H9 (cell line): ENCODE results near the gene DNAJC1. TPM values are rescaled to one million over a fixed set of nuclear protein-coding genes. Genes with fewer than 3 reads are reported as not detected.
A peak's percentile ranks its signal among the peaks of the same experiment; 100 is the strongest.

Source experiments
- DNase-seq: peaks from one replicate; pipeline ENCODE4 v3.0.0-alpha.2; 2017
- H2AFZ ChIP-seq: one replicate; pipeline ENCODE4 v1.6.1; 2013; ENCODE audit warnings: mild to moderate bottlenecking, low read length, control low read depth, moderate library complexity
- H2AK5ac ChIP-seq: 2 replicates; pipeline ENCODE4 v1.6.1; 2013; ENCODE audit warnings: low read length, control low read depth, mixed read lengths; ENCODE audit not compliant: insufficient read length
- H2BK120ac ChIP-seq: one replicate; pipeline ENCODE4 v1.6.1; 2013; ENCODE audit warnings: low read depth, mild to moderate bottlenecking, low read length, control low read depth, inconsistent platforms; ENCODE audit not compliant: poor library complexity, severe bottlenecking
- H2BK12ac ChIP-seq: 2 replicates; pipeline ENCODE4 v1.6.1; 2013; ENCODE audit warnings: low read length, control low read depth, mixed read lengths, low read depth; ENCODE audit not compliant: insufficient read length
- H2BK15ac ChIP-seq: 2 replicates; pipeline ENCODE4 v1.6.1; 2013; ENCODE audit warnings: low read depth, low read length, control low read depth
- H2BK20ac ChIP-seq: one replicate; pipeline ENCODE4 v1.6.1; 2013; ENCODE audit warnings: low read depth, mild to moderate bottlenecking, low read length, control low read depth, inconsistent platforms; ENCODE audit not compliant: poor library complexity, severe bottlenecking
- H2BK5ac ChIP-seq: 2 replicates; pipeline ENCODE4 v1.6.1; 2013; ENCODE audit warnings: low read length, control low read depth, mixed read lengths; ENCODE audit not compliant: insufficient read length
- H3K14ac ChIP-seq: 2 replicates; pipeline ENCODE4 v1.6.1; 2013; ENCODE audit warnings: low read length, control low read depth; ENCODE audit not compliant: insufficient read depth
- H3K18ac ChIP-seq: 2 replicates; pipeline ENCODE4 v1.6.1; 2013; ENCODE audit warnings: low read depth, mild to moderate bottlenecking, mixed read lengths, low read length, control low read depth; ENCODE audit not compliant: insufficient read length
- H3K23ac ChIP-seq: 2 replicates; pipeline ENCODE4 v1.6.1; 2013; ENCODE audit warnings: low read length, control low read depth, mixed read lengths, low read depth; ENCODE audit not compliant: insufficient read length
- H3K23me2 ChIP-seq: 2 replicates; pipeline ENCODE4 v1.6.1; 2013; ENCODE audit warnings: low read depth, mild to moderate bottlenecking, mixed read lengths, low read length, control low read depth; ENCODE audit not compliant: insufficient read length, poor library complexity, severe bottlenecking
- H3K27ac ChIP-seq: 2 replicates; pipeline ENCODE4 v1.5.1; 2013; ENCODE audit warnings: low read length, control low read depth, mixed read lengths, low read depth; ENCODE audit not compliant: insufficient read length
- H3K27me3 ChIP-seq: 2 replicates; pipeline ENCODE4 v1.6.1; 2013; ENCODE audit warnings: low read length, control low read depth, inconsistent platforms; ENCODE audit not compliant: insufficient read depth
- H3K4ac ChIP-seq: 2 replicates; pipeline ENCODE4 v1.6.1; 2013; ENCODE audit warnings: low read depth, mild to moderate bottlenecking, control low read depth, inconsistent platforms, low read length, moderate library complexity
- H3K4me1 ChIP-seq: 2 replicates; pipeline ENCODE4 v1.6.1; 2013; ENCODE audit warnings: low read length, control low read depth, inconsistent platforms; ENCODE audit not compliant: insufficient read depth
- H3K4me2 ChIP-seq: 2 replicates; pipeline ENCODE4 v1.6.1; 2013; ENCODE audit warnings: low read length, control low read depth, mixed read lengths; ENCODE audit not compliant: insufficient read length, insufficient read depth
- H3K56ac ChIP-seq: 2 replicates; pipeline ENCODE4 v1.6.1; 2013; ENCODE audit warnings: low read depth, mild to moderate bottlenecking, mixed read lengths, low read length, control low read depth; ENCODE audit not compliant: insufficient read length
- H3K79me1 ChIP-seq: 2 replicates; pipeline ENCODE4 v1.6.1; 2013; ENCODE audit warnings: low read depth, mild to moderate bottlenecking, moderate library complexity, low read length, control low read depth, inconsistent platforms; ENCODE audit not compliant: insufficient read depth, poor library complexity, severe bottlenecking
- H3K79me2 ChIP-seq: 2 replicates; pipeline ENCODE4 v1.6.1; 2013; ENCODE audit warnings: low read length, control low read depth, inconsistent platforms; ENCODE audit not compliant: insufficient read depth
- H3K9ac ChIP-seq: 2 replicates; pipeline ENCODE4 v1.6.1; 2013; ENCODE audit warnings: low read length, control low read depth, mixed read lengths; ENCODE audit not compliant: insufficient read length; ENCODE audit errors: extremely low read depth
- H3K9me3 ChIP-seq: one replicate; pipeline ENCODE4 v1.6.1; 2013; ENCODE audit warnings: low read depth, low read length, inconsistent platforms; ENCODE audit not compliant: control insufficient read depth
- H3T11ph ChIP-seq: one replicate; pipeline ENCODE4 v1.6.1; 2013; ENCODE audit warnings: mild to moderate bottlenecking, low read length, control low read depth, inconsistent platforms
- H4K20me1 ChIP-seq: one replicate; pipeline ENCODE4 v1.6.1; 2013; ENCODE audit not compliant: control insufficient read depth, insufficient read length, insufficient read depth
- H4K5ac ChIP-seq: 2 replicates; pipeline ENCODE4 v1.6.1; 2013; ENCODE audit warnings: low read depth, mild to moderate bottlenecking, mixed read lengths, low read length, control low read depth; ENCODE audit not compliant: insufficient read length
- H4K8ac ChIP-seq: replicated peaks from 2 replicates; pipeline ENCODE4 v1.6.1; 2013; ENCODE audit warnings: low read length, control low read depth, mixed read lengths, low read depth; ENCODE audit not compliant: insufficient read length
- H4K91ac ChIP-seq: 2 replicates; pipeline ENCODE4 v1.6.1; 2013; ENCODE audit warnings: low read depth, mild to moderate bottlenecking, moderate library complexity, mixed read lengths, low read length, control low read depth; ENCODE audit not compliant: insufficient read length
- H3K27ac Mint-ChIP-seq, 3 experiments: 2 replicates in 2 of 3; 3 replicates in 1 of 3; pipeline ENCODE4 v1.8.0; 2020 to 2021; ENCODE audit warnings: mixed read lengths in 3 of 3, mild to moderate bottlenecking in 1 of 3, moderate library complexity in 1 of 3
- H3K27me3 Mint-ChIP-seq: 2 replicates; pipeline ENCODE4 v1.8.0; 2021; ENCODE audit warnings: low read depth, mild to moderate bottlenecking, moderate library complexity, mixed read lengths
- H3K36me3 Mint-ChIP-seq, 3 experiments: 2 replicates in 2 of 3; 3 replicates in 1 of 3; pipeline ENCODE4 v1.8.0; 2020 to 2021; ENCODE audit warnings: low read depth in 3 of 3, mixed read lengths in 3 of 3; ENCODE audit not compliant: insufficient read depth in 1 of 3
- H3K4me1 Mint-ChIP-seq, 2 experiments: 2 replicates each; pipeline ENCODE4 v1.8.0; 2020; ENCODE audit warnings: mixed read lengths in 2 of 2
- H3K4me3 Mint-ChIP-seq, 2 experiments: 2 replicates in 1 of 2; 3 replicates in 1 of 2; pipeline ENCODE4 v1.8.0; 2020 to 2021; ENCODE audit warnings: mild to moderate bottlenecking in 2 of 2, mixed read lengths in 2 of 2, moderate library complexity in 1 of 2
- H3K9me3 Mint-ChIP-seq, 2 experiments: 2 replicates in 1 of 2; 3 replicates in 1 of 2; pipeline ENCODE4 v1.8.0; 2020; ENCODE audit warnings: mild to moderate bottlenecking in 2 of 2, mixed read lengths in 2 of 2, moderate library complexity in 1 of 2
- CTCF ChIP-seq: fragments of 200-600 bp; sonication (generic); conservative IDR thresholded peaks from 3 replicates; pipeline ENCODE4 v1.8.0; 2021; ENCODE audit warnings: antibody characterized with exemption, mild to moderate bottlenecking
- WGBS: extraction: QIAGEN DNeasy Blood & Tissue Kit; methylation state at CpG from one replicate; pipeline ENCODE4 v1.1.7; 2013; ENCODE audit warnings: missing lambda C conversion rate, low lambda C conversion rate, mixed read lengths; ENCODE audit not compliant: insufficient read length; ENCODE audit errors: extremely low coverage; 5-methylcytosine and 5-hydroxymethylcytosine counted together
- total RNA-seq: library from RNA; stranded (reverse); gene quantifications from 2 replicates; pipeline ENCODE4 v1.2.1, GENCODE V29; 2021

The DNAJC1 gene
- total RNA-seq, 1 experiment from 2014 or later = 11.2 TPM

GRCh38 chr10:21724687-21725367, 278.7 kb downstream of the DNAJC1 start:
- H3K79me1 ChIP-seq = no peaks in the 10 kb centered on the region
- H4K8ac ChIP-seq = no peak overlapping the region
- no peak overlapping the region for H3K23ac ChIP-seq
- peaks cover 3% of the 10 kb centered on the region; the same call in 1 of the 2 replicates for H3K4me1 ChIP-seq
- H2BK120ac ChIP-seq = no peak overlapping the region
- no peak overlapping the region for H2BK20ac ChIP-seq
- H3K4me2 ChIP-seq = no peak overlapping the region
- Mint-ChIP-seq H3K27ac (peak overlapping the region; percentile 34 to 66 (median 54); a peak in 6 of 7 replicates), H3K27me3 (no peaks in the 10 kb centered on the region), H3K9me3 (no peaks in the 10 kb centered on the region; a peak in 1 of 5 replicates), H3K36me3 (peaks cover 2 to 31% (median 21%) of the 10 kb centered on the region in 3 experiments; a peak in 4 of 7 replicates), H3K4me3 (no peak overlapping the region), H3K4me1 (peaks cover 33 to 35% of the 10 kb centered on the region in 2 experiments)
- no peaks in the 10 kb centered on the region for H3K23me2 ChIP-seq
- no peak overlapping the region for H2BK5ac ChIP-seq
- H2BK15ac ChIP-seq = no peak overlapping the region
- H3K18ac ChIP-seq = no peak overlapping the region
- H4K91ac ChIP-seq = no peak overlapping the region
- no peak overlapping the region for H3K4ac ChIP-seq
- H2BK12ac ChIP-seq = no peak overlapping the region
- H3K14ac ChIP-seq = no peak overlapping the region
- no peaks in the 10 kb centered on the region for H3K27me3 ChIP-seq
- DNase-seq = no peak
- no peak for TF ChIP-seq CTCF
- H3K27ac ChIP-seq = no peak overlapping the region
- H3K9ac ChIP-seq = no peak overlapping the region
- no CpG with 5 or more reads among the region's 4 CpGs for WGBS
- no peaks in the 10 kb centered on the region for H4K20me1 ChIP-seq
- no peaks in the 10 kb centered on the region for H3K79me2 ChIP-seq
- no peak overlapping the region for H4K5ac ChIP-seq
- H2AK5ac ChIP-seq = no peak overlapping the region
- H3T11ph ChIP-seq = no peak overlapping the region
- no peak overlapping the region for H3K56ac ChIP-seq
- no peaks in the 10 kb centered on the region for H3K9me3 ChIP-seq
- no peak overlapping the region for H2AFZ ChIP-seq
